Measurements from ENCODE around the gene DGKB. TPM values are rescaled to one million over a fixed set of nuclear protein-coding genes. Genes with fewer than 3 reads are reported as not detected.

The DGKB gene
- polyA plus RNA-seq, 3 donors: 2.2 to 3.4 (median 2.9) TPM

DNA sequence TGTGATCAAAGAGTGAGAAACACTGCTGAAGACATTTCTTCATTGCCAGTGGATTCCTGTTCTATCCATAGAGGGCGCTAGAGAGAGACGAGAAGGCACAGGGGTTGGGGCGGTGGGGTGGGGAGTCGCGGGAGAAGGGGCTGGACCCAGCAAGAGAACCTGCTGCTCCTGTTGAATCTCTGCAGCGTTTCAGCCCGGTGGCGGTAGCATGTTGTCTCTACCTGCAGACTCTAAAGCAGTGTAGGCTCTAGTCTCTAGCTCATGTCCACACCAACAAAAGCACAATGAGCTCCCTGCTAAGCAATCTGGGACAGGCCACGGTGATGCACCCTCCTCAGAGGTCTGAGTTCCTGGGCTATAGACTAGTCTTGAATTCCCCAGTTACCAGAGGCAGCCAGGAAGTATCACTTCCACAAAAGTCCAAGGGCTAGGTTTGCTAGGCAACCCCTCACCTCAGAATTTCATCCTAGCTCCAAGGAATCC is 167.7 kb downstream of the DGKB start:
- no peak for DNase-seq (ENCODE audit: extremely low read depth in 1 of 11, low read depth in 9 of 11, low spot score in 4 of 11)

DNA sequence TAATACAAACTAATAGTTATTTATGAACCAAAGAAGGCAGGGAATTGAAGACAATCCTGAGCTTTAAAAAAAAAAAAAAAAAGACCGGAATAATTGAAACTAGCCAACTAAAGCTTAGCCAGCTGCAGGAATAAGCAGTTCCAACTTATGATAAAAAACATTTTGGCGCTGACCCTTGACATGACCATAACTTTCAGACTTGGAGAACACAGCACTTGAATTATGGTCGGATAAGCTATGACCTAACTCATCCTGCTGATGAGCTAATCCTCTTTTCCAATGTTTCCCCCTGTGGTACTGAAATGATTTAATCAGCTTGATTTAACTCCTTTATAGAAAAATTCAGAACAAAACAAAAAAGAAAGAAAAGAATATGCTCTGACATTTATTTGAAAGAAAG is 181.8 kb downstream of the DGKB start:
- no peak for DNase-seq (ENCODE audit: extremely low read depth in 1 of 11, low read depth in 9 of 11, low spot score in 4 of 11)

DNA sequence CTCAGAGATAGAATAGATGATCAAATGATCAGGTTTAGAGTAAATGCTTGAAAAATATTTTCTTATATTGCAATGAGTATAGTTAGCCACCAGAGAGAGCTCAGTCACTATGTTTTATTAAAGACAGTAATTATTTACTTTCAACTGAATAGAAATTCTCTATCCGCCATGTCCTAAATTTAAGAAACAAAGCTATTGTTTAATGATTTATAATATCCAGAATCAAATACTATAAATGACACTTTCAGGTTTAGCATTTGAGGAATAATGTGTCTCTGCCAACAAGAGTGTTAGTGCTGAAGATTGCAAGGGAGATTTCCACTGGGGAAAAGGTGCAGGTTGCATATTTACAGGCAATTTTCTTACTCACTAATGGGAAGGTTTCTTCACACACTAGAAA is 184.7 kb downstream of the DGKB start:
- DNase-seq (ENCODE audit: extremely low read depth in 1 of 11, low read depth in 9 of 11, low spot score in 4 of 11): peak in 2 of 11 donors; percentile 7 to 17

DNA sequence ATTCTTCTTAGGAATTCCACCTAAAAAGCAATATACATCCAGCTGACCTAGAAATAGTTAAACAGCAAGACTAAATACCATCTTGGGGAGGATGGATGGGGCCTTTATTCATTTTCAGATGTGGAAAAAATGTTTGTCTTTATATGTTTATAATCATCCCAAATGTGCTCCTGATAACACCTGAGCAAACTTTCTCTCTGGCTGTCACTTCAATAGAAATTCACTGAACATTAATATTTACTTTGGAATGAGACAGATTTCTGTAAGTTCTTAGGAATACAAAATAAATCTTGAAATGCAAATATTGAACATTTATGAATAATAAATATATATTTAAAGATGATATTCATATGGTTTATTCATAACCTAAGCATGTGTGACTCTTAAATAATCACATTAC is 185.4 kb downstream of the DGKB start:
- no peak for DNase-seq (ENCODE audit: extremely low read depth in 1 of 11, low read depth in 9 of 11, low spot score in 4 of 11)

DNA sequence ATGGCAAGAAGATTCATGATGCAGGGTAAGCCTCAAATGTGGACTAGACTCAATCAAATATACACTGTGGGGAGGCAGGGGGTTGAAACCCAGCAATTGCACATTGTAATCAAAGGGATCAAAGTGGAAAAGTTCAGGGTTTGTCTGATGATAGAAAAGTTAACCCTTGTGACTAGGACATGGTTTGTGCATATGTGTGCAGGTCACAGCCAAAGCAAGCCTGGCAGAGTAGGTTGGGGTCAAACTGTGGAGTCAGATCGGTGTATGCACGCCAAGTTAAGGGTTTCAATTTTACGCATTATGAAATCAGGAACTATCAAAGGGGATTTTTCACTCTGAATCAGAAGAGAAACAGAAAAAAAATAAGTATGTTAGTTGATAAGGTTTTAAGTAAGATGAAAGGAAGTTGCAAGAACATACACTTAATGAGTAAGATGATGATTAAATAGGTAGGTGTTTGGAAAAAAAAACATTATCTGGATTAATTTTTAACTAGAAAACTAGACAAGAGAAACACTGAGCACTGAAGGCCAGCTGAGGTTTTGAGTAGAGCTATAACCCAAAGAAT is 188.3 kb downstream of the DGKB start:
- no peak for DNase-seq (ENCODE audit: extremely low read depth in 1 of 11, low read depth in 9 of 11, low spot score in 4 of 11)

DNA sequence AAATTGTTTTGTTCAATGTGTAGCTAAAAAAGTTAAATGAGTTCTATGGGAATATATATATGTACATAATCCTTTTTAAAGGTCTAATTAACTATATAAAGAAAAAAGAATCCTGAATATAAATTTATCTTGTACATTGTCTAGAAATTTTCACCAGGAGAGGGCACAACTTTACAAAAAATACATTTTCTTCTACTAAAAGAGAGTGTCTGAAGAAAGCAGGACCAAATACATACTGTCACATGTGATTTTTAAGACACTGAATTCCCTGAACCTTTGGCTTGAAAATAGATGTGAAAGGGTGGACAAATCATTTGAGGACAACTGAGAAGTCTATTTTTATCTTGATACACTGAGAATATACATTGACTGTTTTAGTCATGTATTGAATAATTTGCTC is 204.3 kb downstream of the DGKB start:
- DNase-seq (ENCODE audit: extremely low read depth in 1 of 11, low read depth in 9 of 11, low spot score in 4 of 11): no peak

DNA sequence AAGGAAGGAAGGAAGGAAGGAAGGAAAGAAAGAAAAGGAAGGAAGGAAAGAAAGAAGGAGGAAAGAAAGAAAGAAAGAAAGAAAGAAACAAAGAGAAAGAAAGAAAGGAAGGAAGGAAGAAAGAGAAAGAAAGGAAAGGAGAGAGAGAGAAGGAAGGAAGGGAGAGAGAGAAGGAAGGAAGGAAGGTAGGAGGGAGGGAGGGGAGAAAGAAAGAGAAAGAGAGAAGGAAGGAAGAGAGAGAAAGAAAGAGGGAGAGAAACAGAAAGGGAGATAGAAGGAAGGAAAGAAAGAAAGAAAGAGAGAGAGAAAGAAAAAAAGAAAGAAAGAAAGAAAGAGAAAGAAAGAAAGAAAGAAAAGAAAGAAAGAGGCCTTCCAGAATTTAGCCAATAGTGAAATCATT is 204.9 kb downstream of the DGKB start:
- no peak for DNase-seq (ENCODE audit: extremely low read depth in 1 of 11, low read depth in 9 of 11, low spot score in 4 of 11)

DNA sequence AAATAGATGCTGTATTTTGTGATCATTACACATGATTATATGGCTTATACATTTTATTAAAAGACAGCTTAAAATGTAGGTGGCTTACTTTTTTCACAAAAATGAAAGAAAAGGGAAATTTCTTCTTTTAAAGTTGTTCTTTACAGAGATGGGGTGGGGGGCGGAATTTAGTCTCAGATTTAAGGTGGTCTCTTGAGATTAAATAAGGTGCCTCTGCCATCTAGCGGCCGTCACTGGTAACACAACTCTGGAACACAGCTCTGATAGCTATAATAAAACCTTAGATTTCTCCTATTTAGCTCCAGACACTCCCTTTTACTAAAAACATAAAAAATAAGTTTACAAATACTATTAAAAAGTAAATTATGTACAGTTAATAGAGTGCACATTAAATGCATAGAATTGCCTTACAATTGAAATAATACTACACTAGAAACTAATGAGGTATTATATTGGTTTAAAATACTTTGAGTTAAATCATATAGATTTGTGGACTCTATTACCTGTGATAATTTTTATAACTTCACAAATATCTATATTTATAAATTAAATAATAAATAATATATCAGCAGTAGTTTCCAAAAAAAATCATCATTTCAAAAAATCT is 210.9 kb downstream of the DGKB start:
- peak in 10 of 11 donors; percentile 16 to 53 (median 28) for DNase-seq (ENCODE audit: extremely low read depth in 1 of 11, low read depth in 9 of 11, low spot score in 4 of 11)

DNA sequence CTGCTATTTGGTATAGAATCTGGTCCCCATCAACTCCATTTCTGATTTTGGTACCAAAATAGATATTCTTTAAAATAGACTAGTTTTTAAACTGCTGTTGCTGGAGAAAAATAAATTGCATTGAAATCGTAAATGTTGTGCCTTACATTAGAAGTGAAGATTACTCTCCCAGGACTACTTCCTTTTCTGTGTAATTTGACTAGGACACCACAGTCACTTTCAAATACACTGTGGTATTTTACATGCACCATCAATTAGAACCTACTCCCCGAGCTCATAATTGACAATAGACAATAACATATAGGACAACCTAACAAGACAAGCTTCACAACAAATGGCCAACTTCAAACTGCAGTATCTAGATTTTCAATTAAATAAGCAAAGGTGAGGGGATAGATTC is 211.5 kb downstream of the DGKB start:
- no peak for DNase-seq (ENCODE audit: extremely low read depth in 1 of 11, low read depth in 9 of 11, low spot score in 4 of 11)

DNA sequence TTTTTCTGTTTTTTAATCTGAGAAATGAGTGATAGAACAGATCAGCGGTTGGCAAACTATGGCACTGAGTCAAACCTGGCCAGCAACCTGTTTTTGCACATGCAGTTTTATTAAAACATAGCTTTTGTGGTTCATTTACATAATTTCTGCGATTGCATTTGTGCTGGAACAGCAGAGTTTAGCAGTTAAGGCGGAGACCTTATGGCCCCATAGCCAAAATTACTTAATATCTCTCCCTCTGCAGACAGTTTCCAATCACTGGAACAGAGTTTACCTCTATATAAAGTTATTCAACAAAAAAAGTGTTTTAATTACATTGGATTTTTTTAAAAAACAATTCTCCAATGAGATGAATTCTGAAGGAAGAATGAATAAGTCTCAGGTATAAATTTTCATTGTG is 212.1 kb downstream of the DGKB start:
- no peak for DNase-seq (ENCODE audit: extremely low read depth in 1 of 11, low read depth in 9 of 11, low spot score in 4 of 11)

DNA sequence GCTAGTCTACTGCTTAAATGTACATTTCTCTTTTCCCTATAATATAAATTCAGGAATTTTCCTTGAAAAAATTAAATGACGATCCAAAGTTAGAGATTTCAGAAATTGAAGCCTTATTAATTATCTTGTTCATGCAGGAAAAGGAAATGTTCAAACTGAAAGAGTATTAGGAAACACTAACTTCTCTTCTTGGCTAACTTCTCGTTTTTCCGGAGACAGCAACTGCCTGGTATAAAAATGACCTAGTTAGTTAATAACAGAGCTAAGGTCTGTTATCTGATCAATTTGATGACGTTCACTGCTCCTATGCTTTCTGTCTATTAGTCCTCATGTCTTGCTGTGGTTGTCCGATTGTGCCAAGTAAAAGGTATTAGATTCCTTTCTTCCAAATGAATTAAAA is 212.5 kb downstream of the DGKB start:
- no peak for DNase-seq (ENCODE audit: extremely low read depth in 1 of 11, low read depth in 9 of 11, low spot score in 4 of 11)

DNA sequence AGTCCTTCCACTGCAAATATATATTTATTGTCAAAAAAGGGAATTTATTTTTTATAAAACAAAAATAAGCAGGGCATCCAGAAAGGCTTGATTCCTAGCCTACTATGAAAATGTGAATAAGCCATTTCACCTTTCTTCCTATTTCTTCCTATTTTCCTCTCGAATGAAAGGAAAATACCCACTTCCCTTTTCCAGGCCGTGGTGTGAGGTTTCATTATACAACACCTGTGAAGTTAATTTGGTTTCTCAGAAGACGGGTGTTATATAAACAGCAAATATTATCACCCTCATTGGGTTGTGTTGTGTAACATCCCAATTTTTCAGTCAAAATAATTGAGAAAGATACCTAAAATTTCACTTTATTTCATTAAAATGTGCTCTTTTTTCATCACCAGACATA is 214.3 kb downstream of the DGKB start:
- DNase-seq (ENCODE audit: extremely low read depth in 1 of 11, low read depth in 9 of 11, low spot score in 4 of 11): no peak

DNA sequence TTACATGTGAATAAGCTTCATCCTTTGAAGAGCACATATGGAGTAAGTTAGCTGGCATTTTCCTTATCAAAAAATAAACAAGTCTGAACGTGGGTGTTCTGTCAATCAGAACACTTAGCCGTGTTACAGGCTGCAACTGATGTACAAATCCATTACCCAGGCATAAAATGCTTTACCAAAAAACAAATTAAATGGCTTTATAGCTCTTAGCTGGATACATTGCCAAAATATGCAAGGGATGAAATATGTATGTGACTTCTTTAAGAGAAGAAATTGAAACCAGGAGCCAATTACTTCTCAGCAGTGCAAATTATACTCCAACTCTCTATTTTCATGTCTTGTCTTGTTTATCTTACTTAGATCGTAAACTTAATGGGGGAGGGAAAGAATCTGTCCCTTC is 214.8 kb downstream of the DGKB start:
- peak in 6 of 11 donors; percentile 20 to 29 (median 24) for DNase-seq (ENCODE audit: extremely low read depth in 1 of 11, low read depth in 9 of 11, low spot score in 4 of 11)

DNA sequence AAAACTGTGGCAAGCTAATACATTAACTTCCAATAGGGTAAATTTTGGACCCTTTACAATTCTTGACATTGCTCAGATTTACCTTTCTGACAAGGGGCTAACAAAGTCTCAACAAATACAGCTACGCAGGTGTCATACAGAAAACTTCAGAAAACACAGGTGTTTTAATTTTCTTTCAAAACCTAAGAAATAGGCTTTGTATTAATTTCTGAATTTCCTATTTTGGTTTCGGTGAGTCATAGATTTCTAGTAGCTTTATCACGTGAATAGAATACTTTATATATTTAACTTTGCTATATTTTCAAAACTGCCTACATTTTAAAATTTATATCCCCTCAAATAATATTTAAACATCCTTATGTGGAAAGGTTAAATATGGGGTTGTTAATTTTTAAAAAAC is 215.3 kb downstream of the DGKB start:
- DNase-seq (ENCODE audit: extremely low read depth in 1 of 11, low read depth in 9 of 11, low spot score in 4 of 11): no peak

DNA sequence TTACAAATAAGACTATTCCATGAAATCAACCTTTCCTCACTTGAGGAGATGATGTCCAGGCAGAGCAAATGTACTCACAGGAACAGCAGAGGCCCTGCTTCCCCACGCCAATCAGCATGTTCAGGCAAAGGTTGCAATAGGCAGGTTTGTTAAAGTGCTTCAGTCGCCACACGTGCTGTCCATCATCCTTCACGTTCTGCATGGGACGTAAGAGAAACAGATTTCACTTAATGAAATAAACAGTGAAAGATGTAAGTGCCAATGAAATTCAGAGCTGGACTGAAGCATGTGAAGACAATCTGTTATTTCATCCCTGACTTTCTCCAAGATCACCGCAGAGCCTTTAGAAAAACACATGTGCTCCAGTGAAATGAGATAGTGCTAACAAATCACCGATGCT is 217.4 kb downstream of the DGKB start:
- no peak for DNase-seq (ENCODE audit: extremely low read depth in 1 of 11, low read depth in 9 of 11, low spot score in 4 of 11)

DNA sequence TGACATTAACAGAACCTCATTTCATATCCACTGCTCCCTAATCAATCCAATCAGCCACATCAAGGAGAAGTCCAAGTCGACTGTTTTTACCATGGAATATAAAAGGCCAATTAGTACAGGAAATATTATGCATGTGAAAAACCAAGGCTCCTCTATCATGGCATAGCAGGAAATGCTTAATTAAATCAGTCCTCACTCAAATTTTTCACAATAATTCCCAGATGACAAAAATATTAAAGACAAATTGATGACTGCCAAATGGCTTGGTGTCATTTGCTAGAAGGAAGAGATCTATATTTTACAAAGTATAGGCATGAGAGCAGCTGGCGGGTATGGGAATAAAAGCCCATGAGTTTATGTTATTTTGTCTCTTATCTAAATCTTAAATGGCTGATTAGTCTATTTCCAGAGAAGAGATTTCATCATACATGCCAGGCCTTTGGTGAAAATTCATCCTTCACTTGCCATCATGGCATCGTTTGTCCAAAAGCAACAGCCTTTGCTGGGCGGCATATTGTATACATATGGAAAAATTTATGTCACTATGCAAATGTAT is 219.6 kb downstream of the DGKB start:
- no peak for DNase-seq (ENCODE audit: extremely low read depth in 1 of 11, low read depth in 9 of 11, low spot score in 4 of 11)

DNA sequence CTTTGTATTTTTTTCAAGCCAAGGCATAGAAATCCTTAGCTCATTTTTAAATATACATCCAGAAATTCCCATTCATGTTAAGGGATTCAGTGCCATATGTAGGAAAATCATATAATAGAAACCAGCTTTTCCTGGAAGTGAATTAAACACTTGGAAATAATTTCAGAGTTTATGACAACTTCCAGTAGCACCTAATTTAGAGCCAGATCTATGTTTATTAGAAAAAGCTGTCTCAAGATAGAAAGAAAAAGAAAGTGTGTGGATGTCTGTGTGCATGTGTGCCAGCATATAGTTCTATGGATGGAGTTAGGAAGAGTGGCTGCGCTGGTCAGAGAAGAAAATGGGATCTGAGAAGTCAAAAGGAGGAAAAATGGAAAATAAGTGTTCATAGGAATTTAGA is 225.7 kb downstream of the DGKB start:
- no peak for DNase-seq (ENCODE audit: extremely low read depth in 1 of 11, low read depth in 9 of 11, low spot score in 4 of 11)

DNA sequence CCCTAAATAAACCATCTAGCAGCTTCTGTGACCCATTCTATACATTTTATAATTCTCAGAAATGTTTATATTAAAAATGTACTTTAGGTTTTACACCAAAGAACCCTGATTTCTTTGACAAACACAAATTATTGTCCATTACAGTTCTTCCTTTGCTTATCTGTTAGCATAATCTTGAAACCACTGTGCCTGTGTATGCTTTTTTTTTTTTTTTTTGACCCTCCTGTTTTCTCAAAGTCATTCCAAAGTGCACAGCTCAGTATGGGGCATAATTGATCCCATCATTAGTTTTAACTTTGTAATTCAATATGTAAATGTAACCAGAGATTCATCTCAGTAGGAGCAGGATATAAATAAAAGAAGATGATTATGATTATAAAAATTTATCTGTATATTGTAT is 229.3 kb downstream of the DGKB start:
- no peak for DNase-seq (ENCODE audit: extremely low read depth in 1 of 11, low read depth in 9 of 11, low spot score in 4 of 11)

DNA sequence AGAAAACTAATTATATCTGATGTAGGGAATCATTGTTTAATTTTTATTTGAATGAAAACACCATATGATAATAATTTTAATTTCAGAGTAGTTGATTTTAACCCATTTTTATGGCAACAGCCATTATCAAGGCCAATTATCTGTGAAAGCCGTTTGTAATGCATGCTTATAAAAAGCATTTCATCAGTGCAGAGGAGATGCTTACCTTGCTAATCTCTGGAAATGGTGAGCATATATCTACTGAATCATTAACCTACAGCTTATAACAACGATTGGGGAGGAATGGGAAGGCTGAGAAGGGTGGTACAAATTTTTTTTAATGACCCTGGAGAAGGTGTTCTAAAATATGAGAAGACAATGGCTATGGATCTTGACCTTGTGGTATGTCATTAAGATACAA is 235.6 kb downstream of the DGKB start:
- no peak for DNase-seq (ENCODE audit: extremely low read depth in 1 of 11, low read depth in 9 of 11, low spot score in 4 of 11)

DNA sequence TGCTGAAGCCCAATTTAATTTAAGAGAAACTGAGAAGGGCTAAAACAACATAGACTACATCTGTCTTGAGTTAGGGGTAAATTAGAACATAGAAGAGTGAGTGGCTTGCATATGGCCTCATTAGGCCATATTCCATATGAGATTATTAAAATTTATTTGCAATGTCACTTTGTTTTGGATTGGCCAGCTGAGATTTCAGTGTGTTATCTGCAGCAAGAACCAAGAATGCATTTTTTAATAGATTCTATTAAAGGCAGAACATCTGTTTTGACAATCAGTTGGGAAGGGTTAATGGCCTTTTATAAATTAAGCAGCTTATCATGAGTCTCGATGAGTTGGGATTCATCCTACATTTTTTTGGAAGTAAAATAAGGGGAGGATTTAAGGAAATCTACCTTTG is 236.2 kb downstream of the DGKB start:
- DNase-seq (ENCODE audit: extremely low read depth in 1 of 11, low read depth in 9 of 11, low spot score in 4 of 11): peak in 2 of 11 donors; percentile 13 to 17

DNA sequence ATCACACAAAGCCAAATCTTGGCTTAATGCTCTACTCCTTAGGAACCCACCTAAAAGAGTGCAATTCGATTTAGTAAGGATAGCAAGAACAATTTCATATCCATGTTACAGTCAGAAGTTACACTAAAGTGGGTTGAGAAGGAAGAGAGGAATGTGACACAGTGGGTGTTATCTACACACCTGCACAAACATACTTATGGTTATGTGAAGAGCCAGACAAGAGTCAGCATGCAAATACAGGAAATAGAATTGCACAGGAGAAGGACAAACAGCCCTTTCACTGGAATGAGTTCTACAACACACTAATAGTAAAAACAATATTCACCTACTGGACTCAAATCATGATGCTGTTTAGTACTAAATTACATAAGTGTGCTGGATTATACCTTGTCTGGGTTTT is 262.8 kb downstream of the DGKB start:
- no peak for DNase-seq (ENCODE audit: extremely low read depth in 1 of 11, low read depth in 9 of 11, low spot score in 4 of 11)
